ENCODE data around the gene ANK2.

ANK2 gene

DNA sequence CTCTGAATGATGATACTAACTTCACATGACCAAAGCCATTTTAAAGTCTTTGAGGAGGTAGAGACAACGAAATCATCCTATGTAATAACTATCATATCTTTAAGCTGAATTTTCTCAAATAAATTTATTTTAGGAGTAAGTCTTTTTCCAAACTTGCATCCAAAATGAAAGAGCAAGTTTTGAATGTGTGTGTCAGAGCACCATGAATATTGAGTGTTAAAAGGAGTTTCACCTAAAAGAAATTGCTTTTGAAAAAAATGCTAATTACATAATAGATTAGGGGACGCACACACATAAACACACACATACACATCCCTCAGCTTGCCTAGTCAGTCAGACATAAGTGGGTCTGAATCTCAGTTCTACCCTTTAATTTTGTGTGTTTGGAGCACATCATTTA lies 1.9 kb downstream of the ANK2 start:
- no peaks in the 10 kb centered on the region for H3K36me3 Mint-ChIP-seq (ENCODE audit: low read depth)
- no peak overlapping the region for H3K4me3 Mint-ChIP-seq
- TF ChIP-seq, protein P1, sequence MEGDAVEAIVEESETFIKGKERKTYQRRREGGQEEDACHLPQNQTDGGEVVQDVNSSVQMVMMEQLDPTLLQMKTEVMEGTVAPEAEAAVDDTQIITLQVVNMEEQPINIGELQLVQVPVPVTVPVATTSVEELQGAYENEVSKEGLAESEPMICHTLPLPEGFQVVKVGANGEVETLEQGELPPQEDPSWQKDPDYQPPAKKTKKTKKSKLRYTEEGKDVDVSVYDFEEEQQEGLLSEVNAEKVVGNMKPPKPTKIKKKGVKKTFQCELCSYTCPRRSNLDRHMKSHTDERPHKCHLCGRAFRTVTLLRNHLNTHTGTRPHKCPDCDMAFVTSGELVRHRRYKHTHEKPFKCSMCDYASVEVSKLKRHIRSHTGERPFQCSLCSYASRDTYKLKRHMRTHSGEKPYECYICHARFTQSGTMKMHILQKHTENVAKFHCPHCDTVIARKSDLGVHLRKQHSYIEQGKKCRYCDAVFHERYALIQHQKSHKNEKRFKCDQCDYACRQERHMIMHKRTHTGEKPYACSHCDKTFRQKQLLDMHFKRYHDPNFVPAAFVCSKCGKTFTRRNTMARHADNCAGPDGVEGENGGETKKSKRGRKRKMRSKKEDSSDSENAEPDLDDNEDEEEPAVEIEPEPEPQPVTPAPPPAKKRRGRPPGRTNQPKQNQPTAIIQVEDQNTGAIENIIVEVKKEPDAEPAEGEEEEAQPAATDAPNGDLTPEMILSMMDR (IDR thresholded peaks at IDR 0.05; ENCODE audit: unreplicated experiment in 3 of 3) = no peak
- H3K4me1 Mint-ChIP-seq = no peaks in the 10 kb centered on the region
- no peaks in the 10 kb centered on the region for H3K9me3 Mint-ChIP-seq
- H3K27me3 Mint-ChIP-seq (ENCODE audit: low read depth) = no peaks in the 10 kb centered on the region
- no peak overlapping the region for H3K27ac Mint-ChIP-seq

DNA sequence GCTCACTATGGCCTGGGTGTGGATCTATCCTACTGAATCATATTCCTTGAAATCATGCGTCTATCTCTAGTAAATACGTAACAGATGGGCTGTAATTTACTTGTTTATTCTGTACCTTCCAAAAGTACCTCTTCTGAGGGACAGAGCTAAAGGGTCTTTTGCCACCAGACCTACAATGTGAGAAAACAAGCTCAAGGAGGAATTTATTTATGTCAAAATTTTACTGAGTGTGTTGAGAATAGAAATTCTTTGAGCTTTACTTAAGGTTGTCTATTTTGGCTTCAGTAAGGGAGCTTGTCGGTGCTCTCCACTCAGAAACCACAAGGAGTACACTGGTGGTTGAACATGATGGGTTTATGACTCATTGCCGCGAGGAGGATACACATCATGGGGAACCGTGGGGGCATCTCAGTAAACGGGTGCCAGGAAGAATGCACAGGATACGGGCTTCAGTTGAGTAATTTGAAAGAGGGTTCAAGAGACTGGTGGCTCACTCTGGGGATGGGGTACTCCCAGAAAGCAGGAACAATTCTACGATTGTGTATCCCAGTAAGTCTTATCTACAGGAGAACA lies 3.0 kb downstream of the ANK2 start:
- Mint-ChIP-seq H3K36me3 (ENCODE audit: low read depth) (no peaks in the 10 kb centered on the region), H3K27me3 (ENCODE audit: low read depth) (no peaks in the 10 kb centered on the region), H3K9me3 (no peaks in the 10 kb centered on the region), H3K4me3 (no peak overlapping the region), H3K27ac (no peak overlapping the region), H3K4me1 (no peaks in the 10 kb centered on the region)
- TF ChIP-seq, protein P1 (IDR thresholded peaks at IDR 0.05; ENCODE audit: unreplicated experiment in 3 of 3) = no peak

DNA sequence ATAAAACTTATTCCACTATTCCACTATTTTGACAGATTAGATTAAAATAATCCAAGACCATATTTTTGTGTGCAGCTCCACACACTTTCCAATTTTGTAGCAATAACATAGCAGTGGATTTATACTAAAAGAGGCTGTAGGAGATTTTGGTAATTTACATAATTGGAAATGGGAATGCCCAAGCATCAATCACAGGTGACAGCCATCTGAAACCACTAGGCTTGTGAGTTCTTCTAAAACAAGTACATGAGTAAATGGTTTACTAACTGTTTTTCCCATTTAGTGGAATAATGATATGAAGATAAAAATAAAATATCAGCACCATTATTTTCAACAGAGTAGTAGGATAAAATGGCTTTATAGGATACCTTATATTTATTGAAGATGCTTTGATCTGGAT lies 4.4 kb downstream of the ANK2 start:
- H3K27ac Mint-ChIP-seq = no peak overlapping the region
- H3K9me3 Mint-ChIP-seq = no peaks in the 10 kb centered on the region
- no peak overlapping the region for H3K4me3 Mint-ChIP-seq
- no peaks in the 10 kb centered on the region for H3K4me1 Mint-ChIP-seq
- H3K27me3 Mint-ChIP-seq (ENCODE audit: low read depth) = no peaks in the 10 kb centered on the region
- H3K36me3 Mint-ChIP-seq (ENCODE audit: low read depth) = no peaks in the 10 kb centered on the region
- TF ChIP-seq, protein P1 (IDR thresholded peaks at IDR 0.05; ENCODE audit: unreplicated experiment in 3 of 3) = no peak

DNA sequence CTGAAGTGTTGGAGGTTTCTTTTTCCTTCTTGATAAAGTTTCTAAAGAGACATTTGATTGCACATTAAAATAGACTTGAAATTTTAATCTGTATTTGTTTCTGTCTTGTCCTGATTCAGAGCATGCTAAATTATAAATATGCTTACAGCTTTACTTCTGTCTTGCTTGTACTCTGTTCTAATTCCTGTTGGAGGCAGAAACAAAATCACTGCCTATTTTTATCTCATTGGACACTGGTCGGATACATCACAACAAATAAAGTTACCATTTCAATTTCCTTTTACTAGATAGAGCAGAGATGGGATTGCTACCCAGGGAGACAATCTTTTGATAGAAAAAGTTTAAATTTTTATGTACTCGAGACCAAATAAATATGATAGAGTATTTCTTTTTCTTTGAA lies 6.9 kb downstream of the ANK2 start:
- TF ChIP-seq, protein P1 (IDR thresholded peaks at IDR 0.05; ENCODE audit: unreplicated experiment in 3 of 3) = no peak
- Mint-ChIP-seq H3K9me3 (no peaks in the 10 kb centered on the region), H3K27me3 (ENCODE audit: low read depth) (no peaks in the 10 kb centered on the region)

DNA sequence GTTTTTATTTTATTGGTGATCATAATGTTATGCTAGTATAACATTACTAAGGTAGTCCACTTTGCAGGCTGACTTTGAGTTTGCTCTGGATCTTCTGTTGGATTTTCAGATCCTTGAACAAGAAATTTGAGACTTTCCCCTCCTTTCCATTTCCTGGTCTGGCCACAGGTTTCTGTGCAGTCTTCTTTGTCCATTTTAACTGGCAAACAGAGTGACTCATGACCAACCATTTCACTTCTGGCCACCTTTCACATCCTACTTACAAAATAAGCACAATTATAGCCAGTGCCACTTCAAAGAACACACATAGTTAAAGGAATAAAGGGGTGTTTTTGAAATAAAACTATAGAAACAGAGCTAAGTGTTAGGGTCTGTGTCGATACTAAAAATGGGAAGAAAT lies 8.4 kb downstream of the ANK2 start:
- Mint-ChIP-seq H3K27me3 (ENCODE audit: low read depth) (no peaks in the 10 kb centered on the region), H3K27ac (no peak overlapping the region), H3K4me1 (no peaks in the 10 kb centered on the region), H3K36me3 (ENCODE audit: low read depth) (no peaks in the 10 kb centered on the region), H3K9me3 (no peaks in the 10 kb centered on the region), H3K4me3 (no peak overlapping the region)
- TF ChIP-seq, protein P1 (IDR thresholded peaks at IDR 0.05; ENCODE audit: unreplicated experiment in 3 of 3) = no peak

More for the DNA sequence above, 6.9 kb downstream of the ANK2 start:
- Mint-ChIP-seq H3K36me3 (ENCODE audit: low read depth) (no peaks in the 10 kb centered on the region), H3K4me1 (no peaks in the 10 kb centered on the region), H3K27ac (no peak overlapping the region), H3K4me3 (no peak overlapping the region)

DNA sequence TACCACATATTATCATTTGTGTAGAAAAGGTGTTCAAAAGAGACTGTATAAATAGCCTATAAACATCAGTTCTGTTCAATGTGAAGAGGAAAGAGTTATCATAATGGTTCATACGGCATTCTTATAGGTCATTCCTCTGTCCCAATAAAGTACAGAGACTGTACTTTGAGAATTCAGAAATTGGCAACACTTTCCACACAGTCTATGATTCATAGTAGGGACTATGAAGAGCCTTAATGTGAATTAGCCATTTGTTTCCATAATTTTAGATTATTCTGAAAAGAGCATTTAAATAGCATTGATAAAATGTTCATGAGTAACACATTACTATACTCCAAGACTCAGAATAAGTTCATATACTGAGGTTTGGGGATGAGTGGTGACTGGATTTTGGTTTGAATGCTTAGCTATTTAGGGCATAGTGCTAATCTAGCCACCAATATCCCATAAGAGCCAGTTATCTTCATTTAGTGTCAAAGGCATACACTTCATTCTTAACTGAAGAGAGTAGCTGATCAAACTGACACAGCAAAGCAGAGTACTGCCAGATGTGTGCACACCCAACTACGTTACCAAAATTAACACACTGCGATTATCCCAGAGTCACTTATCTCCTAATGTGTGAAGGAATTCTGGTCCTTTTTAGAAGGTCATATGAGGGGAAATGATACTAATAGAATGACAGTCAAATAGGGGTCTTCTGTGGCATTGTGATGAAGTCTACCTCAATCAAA lies 10.2 kb downstream of the ANK2 start:
- Mint-ChIP-seq H3K9me3 (no peaks in the 10 kb centered on the region), H3K4me3 (no peak overlapping the region), H3K27me3 (ENCODE audit: low read depth) (no peaks in the 10 kb centered on the region), H3K36me3 (ENCODE audit: low read depth) (no peaks in the 10 kb centered on the region), H3K4me1 (peaks cover 5% of the 10 kb centered on the region), H3K27ac (no peak overlapping the region)
- TF ChIP-seq, protein P1 (IDR thresholded peaks at IDR 0.05; ENCODE audit: unreplicated experiment in 3 of 3) = no peak
